SK-N-MC (cell line): Measurements from ENCODE around the gene SSTR4.

Source experiments
- DNase-seq: peaks from one replicate; pipeline ENCODE4 v3.0.0-alpha.2; 2011; ENCODE audit warnings: low read depth, low spot score
- H3K27ac ChIP-seq: fragments of 200-600 bp; sonication (generic); 2 replicates; pipeline ENCODE4 v1.5.1; 2016; ENCODE audit warnings: mixed run types
- H3K36me3 ChIP-seq: fragments of 200-600 bp; sonication (generic); 2 replicates; pipeline ENCODE4 v1.6.1; 2017; ENCODE audit warnings: antibody characterized with exemption, low read length, mixed read lengths; ENCODE audit not compliant: insufficient read depth
- H3K4me3 ChIP-seq: fragments of 200-600 bp; sonication (generic); 2 replicates; pipeline ENCODE4 v1.5.1; 2016
- H3K9ac ChIP-seq: fragments of 200-600 bp; sonication (generic); 2 replicates; pipeline ENCODE4 v1.8.0; 2017; ENCODE audit warnings: mixed run types, mixed read lengths; ENCODE audit not compliant: insufficient read length
- H3K9me3 ChIP-seq: fragments of 200-600 bp; sonication (generic); 2 replicates; pipeline ENCODE4 v1.6.1; 2017; ENCODE audit warnings: low read depth, mild to moderate bottlenecking, antibody characterized with exemption, low read length, moderate library complexity, mixed read lengths
- EZH2 ChIP-seq: fragments of 200-600 bp; sonication (generic); IDR thresholded peaks from one replicate; pipeline ENCODE4 v1.6.1; 2017; ENCODE audit warnings: antibody characterized with exemption
- FOXP2 ChIP-seq: optimal IDR thresholded peaks from 2 replicates; pipeline ENCODE3; 2011; ENCODE audit warnings: mild to moderate bottlenecking, moderate library complexity; ENCODE audit not compliant: insufficient read depth; ENCODE audit errors: extremely low read length, control extremely low read depth
- POLR2AphosphoS5 ChIP-seq: IDR thresholded peaks from 2 replicates; pipeline ENCODE4 v1.6.1; 2012; ENCODE audit warnings: mild to moderate bottlenecking, low read depth, low read length, borderline replicate concordance

The SSTR4 gene

DNA sequence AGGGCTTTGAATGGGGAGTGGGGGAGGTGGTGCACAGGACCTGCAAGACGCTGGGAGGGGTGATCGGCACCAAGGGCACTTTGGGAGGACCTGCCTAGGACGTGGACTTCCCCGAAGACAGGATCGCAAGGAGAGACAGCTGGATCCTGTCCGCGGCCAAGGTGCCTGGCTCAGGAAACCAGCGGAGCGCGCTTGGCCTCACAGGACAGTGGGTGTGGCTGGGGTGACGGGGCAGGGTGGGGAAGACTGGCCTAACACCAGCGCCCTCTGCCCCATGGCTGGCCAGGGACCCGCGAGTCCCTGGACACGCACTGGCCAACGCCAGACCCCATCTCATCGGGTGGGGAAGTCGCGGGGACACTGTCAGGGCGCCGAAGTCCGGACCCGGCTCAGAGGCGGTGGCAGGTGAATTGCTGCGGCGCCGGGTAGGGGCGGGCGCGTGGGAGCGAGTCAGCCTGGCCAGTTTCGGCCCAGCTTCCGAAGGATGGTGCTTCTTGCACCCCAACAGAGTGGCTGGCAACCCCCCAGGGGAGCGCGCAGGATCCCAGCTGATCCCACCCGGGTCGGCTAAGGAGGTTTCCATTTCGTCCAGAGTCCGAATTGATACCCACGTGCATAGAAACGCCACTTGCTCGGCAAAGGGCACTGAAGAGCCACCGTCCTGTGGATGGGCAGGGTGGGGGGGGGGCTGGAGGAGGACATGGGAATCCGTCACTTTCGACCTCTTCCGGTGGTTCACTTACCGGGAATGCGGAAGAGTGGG, 15.1 kb downstream of the SSTR4 start:
- no peak for TF ChIP-seq EZH2
- TF ChIP-seq POLR2AphosphoS5 = no peak
- TF ChIP-seq FOXP2 = no peak
- Histone ChIP-seq H3K36me3 (no peaks in the 10 kb centered on the region), H3K27ac (no peak overlapping the region), H3K4me3 (no peak overlapping the region), H3K9ac (no peak overlapping the region), H3K9me3 (no peaks in the 10 kb centered on the region)
- no peak for DNase-seq

- H3K4me3 ChIP-seq = peak overlapping the region; percentile 48
These were observed 15.9 kb downstream of the SSTR4 start for GRCh38 chr20:23050847-23051627.

DNA sequence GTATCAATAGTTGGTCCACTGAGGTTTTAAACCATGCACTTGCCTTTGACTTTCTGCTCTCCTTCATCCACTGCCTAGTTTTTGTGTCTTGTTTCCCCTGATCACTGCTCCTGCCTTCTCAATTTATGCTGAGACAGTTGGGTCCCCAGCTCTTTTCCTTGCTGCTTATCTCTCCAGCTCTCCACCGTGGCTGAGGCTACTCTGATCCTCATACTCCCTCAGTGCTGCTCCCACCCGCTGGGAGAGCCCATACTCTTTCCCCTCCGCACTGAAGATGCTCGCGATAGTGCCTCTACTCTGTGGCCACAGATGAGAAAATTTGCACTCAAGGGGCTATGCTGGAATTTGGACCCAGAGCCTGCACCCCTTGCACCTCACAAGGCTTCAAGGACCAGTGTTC, 17.8 kb downstream of the SSTR4 start:
- no peak overlapping the region for H3K9ac ChIP-seq
- no peaks in the 10 kb centered on the region for H3K36me3 ChIP-seq
- TF ChIP-seq POLR2AphosphoS5 = no peak
- TF ChIP-seq EZH2 = no peak
- TF ChIP-seq FOXP2 = no peak
- no peaks in the 10 kb centered on the region for H3K9me3 ChIP-seq
- H3K4me3 ChIP-seq = no peak overlapping the region
- H3K27ac ChIP-seq = no peak overlapping the region
- no peak for DNase-seq

More at GRCh38 chr20:23050847-23051627, 15.9 kb downstream of the SSTR4 start:
- no peak for DNase-seq
- Histone ChIP-seq H3K36me3 (no peaks in the 10 kb centered on the region), H3K9me3 (no peaks in the 10 kb centered on the region), H3K9ac (no peak overlapping the region), H3K27ac (no peak overlapping the region)
- TF ChIP-seq EZH2 (no peak), POLR2AphosphoS5 (no peak), FOXP2 (no peak)

- H3K9me3 ChIP-seq = no peaks in the 10 kb centered on the region
- H3K9ac ChIP-seq = no peak overlapping the region
- no peaks in the 10 kb centered on the region for H3K36me3 ChIP-seq
- no peak overlapping the region for H3K4me3 ChIP-seq
- DNase-seq = no peak
- TF ChIP-seq EZH2 (no peak), FOXP2 (no peak), POLR2AphosphoS5 (no peak)
- H3K27ac ChIP-seq = no peak overlapping the region
These were observed 23.1 kb downstream of the SSTR4 start for GRCh38 chr20:23058240-23058639.

DNA sequence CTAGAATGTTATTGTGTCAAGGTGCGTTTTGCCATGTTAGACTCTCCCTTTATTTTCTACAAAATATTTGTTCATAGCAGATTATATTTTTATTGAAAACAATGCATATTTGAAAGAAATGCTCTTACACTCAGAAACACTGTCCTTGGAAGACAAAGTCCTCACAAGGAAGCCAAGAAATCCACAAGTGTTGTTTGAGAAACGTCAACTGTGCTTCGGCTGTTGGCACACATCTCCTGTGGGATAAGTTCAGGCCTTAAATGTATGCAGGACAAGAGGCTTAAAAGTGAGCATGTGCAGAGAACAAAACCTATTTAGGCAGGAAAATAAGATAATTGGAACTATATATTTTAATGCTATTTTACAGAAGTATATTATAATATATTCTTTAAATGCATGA, 23.9 kb downstream of the SSTR4 start:
- TF ChIP-seq FOXP2 (no peak), POLR2AphosphoS5 (no peak), EZH2 (no peak)
- H3K36me3 ChIP-seq = no peaks in the 10 kb centered on the region
- H3K9me3 ChIP-seq = no peaks in the 10 kb centered on the region

GRCh38 chr20:23059846-23060245, 24.7 kb downstream of the SSTR4 start:
- no peaks in the 10 kb centered on the region for H3K9me3 ChIP-seq
- H3K27ac ChIP-seq = no peak overlapping the region
- H3K9ac ChIP-seq = no peak overlapping the region
- no peak for DNase-seq
- TF ChIP-seq POLR2AphosphoS5 (no peak), FOXP2 (no peak), EZH2 (no peak)
- no peaks in the 10 kb centered on the region for H3K36me3 ChIP-seq
- H3K4me3 ChIP-seq = no peak overlapping the region

More for the DNA sequence above, 23.9 kb downstream of the SSTR4 start:
- no peak overlapping the region for H3K9ac ChIP-seq
- H3K27ac ChIP-seq = no peak overlapping the region
- no peak for DNase-seq
- no peak overlapping the region for H3K4me3 ChIP-seq

DNA sequence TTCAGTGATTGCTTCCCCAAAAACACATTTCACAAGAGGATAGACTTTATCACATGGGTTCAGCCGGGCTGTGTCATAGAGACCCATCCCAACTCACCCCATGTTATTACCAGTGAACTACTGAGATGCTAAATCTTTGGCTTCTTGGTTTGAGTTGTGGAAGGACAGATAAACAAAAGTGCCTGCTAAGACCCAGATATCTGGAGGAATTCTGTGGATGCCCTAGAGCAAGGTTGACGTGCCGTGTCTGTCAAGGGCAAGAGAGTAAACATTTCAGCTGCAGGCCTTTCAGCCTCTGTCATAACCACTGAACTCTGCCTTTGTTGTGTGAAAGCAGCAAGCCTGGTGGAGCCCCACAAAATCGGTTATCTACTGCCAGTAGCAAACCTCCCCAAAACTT, 25.5 kb downstream of the SSTR4 start:
- H3K4me3 ChIP-seq = no peak overlapping the region

DNA sequence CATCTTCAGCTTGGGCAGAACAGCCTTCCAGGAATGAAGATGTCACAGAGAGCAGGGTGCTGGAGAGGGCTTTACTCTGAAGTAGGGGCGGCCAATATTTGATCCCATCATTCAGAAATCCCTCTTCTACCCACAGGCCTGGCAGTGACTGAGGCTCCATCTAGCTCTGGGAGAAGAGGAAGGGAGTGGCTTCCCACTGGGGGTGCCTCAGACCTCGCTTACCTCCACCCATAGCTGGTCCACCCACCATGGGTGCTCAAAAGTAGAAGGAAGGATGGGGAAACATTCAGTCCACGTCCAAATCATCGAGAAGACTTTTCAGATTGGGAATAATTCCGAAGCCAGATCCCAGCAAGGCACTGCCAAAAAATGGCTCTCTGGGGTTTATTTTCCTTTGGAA, 26.1 kb downstream of the SSTR4 start:
- no peak for DNase-seq
- no peak overlapping the region for H3K27ac ChIP-seq
- no peak overlapping the region for H3K9ac ChIP-seq
- no peaks in the 10 kb centered on the region for H3K9me3 ChIP-seq
- no peaks in the 10 kb centered on the region for H3K36me3 ChIP-seq
- H3K4me3 ChIP-seq = no peak overlapping the region
- TF ChIP-seq EZH2 = no peak
- no peak for TF ChIP-seq FOXP2
- TF ChIP-seq POLR2AphosphoS5 = no peak

More for the DNA sequence above, 25.5 kb downstream of the SSTR4 start:
- H3K9me3 ChIP-seq = no peaks in the 10 kb centered on the region
- no peak for TF ChIP-seq POLR2AphosphoS5
- TF ChIP-seq FOXP2 = no peak
- no peak for TF ChIP-seq EZH2
- no peak for DNase-seq
- no peak overlapping the region for H3K9ac ChIP-seq
- H3K27ac ChIP-seq = no peak overlapping the region
- H3K36me3 ChIP-seq = no peaks in the 10 kb centered on the region
